Loucy (cell line): Measurements from ENCODE around the gene CASP7.

Source experiments
- H2AFZ ChIP-seq: fragments of 200-600 bp; sonication (generic); 2 replicates; pipeline ENCODE4 v1.6.0; 2016; ENCODE audit warnings: antibody characterized with exemption, mild to moderate bottlenecking, low read length, moderate library complexity
- H3F3A ChIP-seq: fragments of 200-600 bp; 2 replicates; pipeline ENCODE4 v1.6.0; 2016; ENCODE audit warnings: antibody characterized with exemption, low read depth, mild to moderate bottlenecking
- H3K27me3 ChIP-seq: fragments of 200-600 bp; sonication (generic); 2 replicates; pipeline ENCODE4 v1.6.1; 2014; ENCODE audit warnings: low read length, mild to moderate bottlenecking; ENCODE audit not compliant: insufficient read depth, poor library complexity, severe bottlenecking
- H3K36me3 ChIP-seq: fragments of 200-600 bp; sonication (generic); 2 replicates; pipeline ENCODE4 v1.6.1; 2016; ENCODE audit warnings: low read length; ENCODE audit not compliant: insufficient read depth
- H3K4me1 ChIP-seq: fragments of 200-600 bp; sonication (generic); 2 replicates; pipeline ENCODE4 v1.5.1; 2014; ENCODE audit warnings: low read length, mild to moderate bottlenecking; ENCODE audit not compliant: insufficient read depth, poor library complexity, severe bottlenecking
- H3K4me2 ChIP-seq: fragments of 200-600 bp; sonication (generic); 2 replicates; pipeline ENCODE4 v1.6.0; 2014; ENCODE audit warnings: antibody characterized with exemption, low read length, low read depth, mild to moderate bottlenecking; ENCODE audit not compliant: poor library complexity, severe bottlenecking
- H3K4me3 ChIP-seq: fragments of 200-600 bp; sonication (generic); 2 replicates; pipeline ENCODE4 v1.5.1; 2014; ENCODE audit warnings: low read length, mild to moderate bottlenecking, mixed read lengths; ENCODE audit not compliant: poor library complexity, severe bottlenecking
- H3K79me2 ChIP-seq: fragments of 200-600 bp; sonication (generic); 2 replicates; pipeline ENCODE4 v1.6.1; 2014; ENCODE audit warnings: low read length; ENCODE audit not compliant: insufficient read depth
- H3K9ac ChIP-seq: fragments of 200-600 bp; sonication (generic); 2 replicates; pipeline ENCODE4 v1.6.0; 2014; ENCODE audit warnings: mild to moderate bottlenecking, low read depth, low read length, moderate library complexity; ENCODE audit not compliant: poor library complexity, severe bottlenecking
- H3K9me2 ChIP-seq: fragments of 200-600 bp; sonication (generic); replicated peaks from 2 replicates; pipeline ENCODE4 v1.6.1; 2016; ENCODE audit warnings: low read depth, low read length, mixed read lengths
- H3K9me3 ChIP-seq: fragments of 200-600 bp; sonication (generic); 2 replicates; pipeline ENCODE4 v1.6.1; 2014; ENCODE audit warnings: mild to moderate bottlenecking, antibody characterized with exemption, low read length, low read depth; ENCODE audit not compliant: insufficient read depth
- H4K20me1 ChIP-seq: fragments of 200-600 bp; sonication (generic); 2 replicates; pipeline ENCODE4 v1.6.0; 2014; ENCODE audit warnings: antibody characterized with exemption, low read length, mild to moderate bottlenecking; ENCODE audit not compliant: insufficient read depth, poor library complexity, severe bottlenecking
- EZH2phosphoT487 ChIP-seq: fragments of 200-600 bp; IDR thresholded peaks from 2 replicates; pipeline ENCODE4 v1.6.1; 2018; ENCODE audit warnings: antibody characterized with exemption, mild to moderate bottlenecking, moderate library complexity, borderline replicate concordance
- TF ChIP-seq, protein P1 (sequence below): fragments of 200-600 bp; sonication (generic); conservative IDR thresholded peaks from 2 replicates; pipeline ENCODE4 v1.5.1; 2014; ENCODE audit warnings: mild to moderate bottlenecking, antibody characterized with exemption, low read length

Gene CASP7

DNA sequence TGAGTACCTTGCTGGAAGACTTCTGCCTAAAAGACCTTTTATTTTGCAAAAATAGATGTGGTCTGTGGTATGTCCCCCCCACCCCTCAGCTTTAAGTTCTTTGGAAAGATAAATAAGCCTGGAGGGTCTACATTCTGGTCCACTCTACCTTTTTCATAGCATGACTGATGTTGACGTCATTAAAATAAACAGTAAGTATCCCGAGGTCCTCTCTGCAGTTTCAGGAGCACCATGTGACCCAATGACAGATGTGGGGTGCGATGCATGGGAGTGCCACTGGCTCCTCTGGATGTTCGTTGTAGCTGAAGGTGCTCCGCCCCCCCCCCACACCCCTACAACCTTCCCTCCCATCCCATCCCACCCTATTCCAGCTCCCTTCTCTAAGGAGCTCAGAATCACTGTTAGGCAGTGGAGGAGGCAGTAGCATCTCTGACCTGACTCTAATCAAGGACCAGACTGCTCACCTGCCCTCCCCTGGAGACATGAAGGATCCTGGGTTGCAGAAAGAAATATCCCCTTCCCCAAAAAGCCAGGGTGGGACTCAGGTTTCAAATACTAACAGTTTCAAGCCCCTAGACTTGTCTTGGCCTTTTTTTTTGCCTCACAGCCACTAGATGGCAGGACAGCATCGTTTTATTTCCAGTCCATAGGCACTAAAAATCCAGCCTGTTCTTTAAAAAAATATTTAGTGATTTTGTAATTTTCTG, 25.1 kb downstream of the CASP7 start:
- H3K4me1 ChIP-seq, result peaks cover 20% of the 10 kb centered on the region
- no peaks in the 10 kb centered on the region for H3K9me2 ChIP-seq
- H3K9ac ChIP-seq, result no peak overlapping the region
- no peak overlapping the region for H2AFZ ChIP-seq
- no peak overlapping the region for H3K4me3 ChIP-seq
- peaks cover 35% of the 10 kb centered on the region; the same call in 1 of the 2 replicates for H3K36me3 ChIP-seq
- H3F3A ChIP-seq, result 0 out of 2 replicates have a peak, but pooled peaks cover 3% of the 10 kb centered on the region
- H3K79me2 ChIP-seq, result peaks cover 10% of the 10 kb centered on the region; the same call in 1 of the 2 replicates
- H3K27me3 ChIP-seq, result no peaks in the 10 kb centered on the region
- TF ChIP-seq EZH2phosphoT487, result no peak
- TF ChIP-seq, protein P1, sequence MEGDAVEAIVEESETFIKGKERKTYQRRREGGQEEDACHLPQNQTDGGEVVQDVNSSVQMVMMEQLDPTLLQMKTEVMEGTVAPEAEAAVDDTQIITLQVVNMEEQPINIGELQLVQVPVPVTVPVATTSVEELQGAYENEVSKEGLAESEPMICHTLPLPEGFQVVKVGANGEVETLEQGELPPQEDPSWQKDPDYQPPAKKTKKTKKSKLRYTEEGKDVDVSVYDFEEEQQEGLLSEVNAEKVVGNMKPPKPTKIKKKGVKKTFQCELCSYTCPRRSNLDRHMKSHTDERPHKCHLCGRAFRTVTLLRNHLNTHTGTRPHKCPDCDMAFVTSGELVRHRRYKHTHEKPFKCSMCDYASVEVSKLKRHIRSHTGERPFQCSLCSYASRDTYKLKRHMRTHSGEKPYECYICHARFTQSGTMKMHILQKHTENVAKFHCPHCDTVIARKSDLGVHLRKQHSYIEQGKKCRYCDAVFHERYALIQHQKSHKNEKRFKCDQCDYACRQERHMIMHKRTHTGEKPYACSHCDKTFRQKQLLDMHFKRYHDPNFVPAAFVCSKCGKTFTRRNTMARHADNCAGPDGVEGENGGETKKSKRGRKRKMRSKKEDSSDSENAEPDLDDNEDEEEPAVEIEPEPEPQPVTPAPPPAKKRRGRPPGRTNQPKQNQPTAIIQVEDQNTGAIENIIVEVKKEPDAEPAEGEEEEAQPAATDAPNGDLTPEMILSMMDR, result peak; percentile 82
- H3K9me3 ChIP-seq, result no peaks in the 10 kb centered on the region
- no peak overlapping the region for H3K4me2 ChIP-seq
- H4K20me1 ChIP-seq, result no peaks in the 10 kb centered on the region

DNA sequence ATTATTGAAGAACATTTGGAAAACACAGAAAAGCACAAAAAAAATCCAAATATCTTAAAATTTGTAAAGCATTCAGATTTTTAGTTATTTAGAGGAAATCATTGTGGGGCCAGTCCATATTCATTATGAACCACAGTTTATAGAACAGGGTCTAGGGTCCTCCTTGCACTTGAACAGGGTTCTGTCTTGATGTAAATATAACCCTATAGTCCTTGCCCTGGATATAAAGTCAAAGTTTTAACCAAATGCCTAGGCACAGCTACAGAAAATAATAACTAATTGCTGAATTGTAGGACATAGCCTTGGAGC, 25.6 kb downstream of the CASP7 start:
- TF ChIP-seq EZH2phosphoT487, result no peak
- TF ChIP-seq, protein P1, result no peak
- H3K36me3 ChIP-seq, result peaks cover 30% of the 10 kb centered on the region; the same call in 1 of the 2 replicates

DNA sequence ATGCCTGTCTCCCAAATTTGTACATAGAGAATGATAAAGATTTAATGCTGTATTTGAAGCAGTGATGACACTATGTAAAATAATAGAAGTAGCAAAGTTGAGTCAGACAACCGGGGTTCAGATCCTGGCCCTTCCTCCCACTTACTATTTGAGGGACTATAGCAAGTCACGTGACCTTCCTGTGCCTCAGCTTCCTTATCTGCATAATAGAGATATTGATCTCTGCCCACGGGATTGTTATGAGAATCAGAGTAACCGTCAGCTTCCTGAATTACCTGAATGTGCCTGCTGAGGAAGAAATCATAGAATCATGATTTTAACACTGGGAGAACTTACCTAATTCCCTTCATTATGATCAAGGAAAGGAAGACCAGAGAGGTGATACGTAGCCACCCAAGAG, 26.9 kb downstream of the CASP7 start:
- H3K4me1 ChIP-seq, result peaks cover 26% of the 10 kb centered on the region
- H3F3A ChIP-seq, result 0 out of 2 replicates have a peak, but pooled peaks cover 3% of the 10 kb centered on the region
- no peak overlapping the region for H2AFZ ChIP-seq
- no peak overlapping the region for H3K4me2 ChIP-seq
- peaks cover 21% of the 10 kb centered on the region; the same call in 1 of the 2 replicates for H3K36me3 ChIP-seq
- peaks cover 15% of the 10 kb centered on the region; the same call in 1 of the 2 replicates for H3K79me2 ChIP-seq
- H4K20me1 ChIP-seq, result no peaks in the 10 kb centered on the region
- H3K9me3 ChIP-seq, result no peaks in the 10 kb centered on the region
- H3K27me3 ChIP-seq, result no peaks in the 10 kb centered on the region
- no peak for TF ChIP-seq EZH2phosphoT487
- TF ChIP-seq, protein P1, result no peak
- no peaks in the 10 kb centered on the region for H3K9me2 ChIP-seq
- H3K4me3 ChIP-seq, result no peak overlapping the region
- no peak overlapping the region for H3K9ac ChIP-seq

More for the DNA sequence above, 25.6 kb downstream of the CASP7 start:
- H3K4me3 ChIP-seq, result no peak overlapping the region
- H3K9me3 ChIP-seq, result no peaks in the 10 kb centered on the region
- H2AFZ ChIP-seq, result no peak overlapping the region
- no peaks in the 10 kb centered on the region for H3K27me3 ChIP-seq
- no peak overlapping the region for H3K9ac ChIP-seq
- H3K4me2 ChIP-seq, result no peak overlapping the region
- peaks cover 10% of the 10 kb centered on the region; the same call in 1 of the 2 replicates for H3K79me2 ChIP-seq
- no peaks in the 10 kb centered on the region for H3K9me2 ChIP-seq
- 0 out of 2 replicates have a peak, but pooled peaks cover 3% of the 10 kb centered on the region for H3F3A ChIP-seq
- peaks cover 26% of the 10 kb centered on the region for H3K4me1 ChIP-seq
- no peaks in the 10 kb centered on the region for H4K20me1 ChIP-seq
